ENCODE results near the gene RAVER1. TPM values are rescaled to one million over a fixed set of nuclear protein-coding genes. Genes with fewer than 3 reads are reported as not detected.

Gene RAVER1
- total and polyA plus RNA-seq, 2 of the 8 experiments (the other 6 are each of a cell fraction or from before 2014, with no cell fraction given): 5.7 to 70.5 TPM

DNA sequence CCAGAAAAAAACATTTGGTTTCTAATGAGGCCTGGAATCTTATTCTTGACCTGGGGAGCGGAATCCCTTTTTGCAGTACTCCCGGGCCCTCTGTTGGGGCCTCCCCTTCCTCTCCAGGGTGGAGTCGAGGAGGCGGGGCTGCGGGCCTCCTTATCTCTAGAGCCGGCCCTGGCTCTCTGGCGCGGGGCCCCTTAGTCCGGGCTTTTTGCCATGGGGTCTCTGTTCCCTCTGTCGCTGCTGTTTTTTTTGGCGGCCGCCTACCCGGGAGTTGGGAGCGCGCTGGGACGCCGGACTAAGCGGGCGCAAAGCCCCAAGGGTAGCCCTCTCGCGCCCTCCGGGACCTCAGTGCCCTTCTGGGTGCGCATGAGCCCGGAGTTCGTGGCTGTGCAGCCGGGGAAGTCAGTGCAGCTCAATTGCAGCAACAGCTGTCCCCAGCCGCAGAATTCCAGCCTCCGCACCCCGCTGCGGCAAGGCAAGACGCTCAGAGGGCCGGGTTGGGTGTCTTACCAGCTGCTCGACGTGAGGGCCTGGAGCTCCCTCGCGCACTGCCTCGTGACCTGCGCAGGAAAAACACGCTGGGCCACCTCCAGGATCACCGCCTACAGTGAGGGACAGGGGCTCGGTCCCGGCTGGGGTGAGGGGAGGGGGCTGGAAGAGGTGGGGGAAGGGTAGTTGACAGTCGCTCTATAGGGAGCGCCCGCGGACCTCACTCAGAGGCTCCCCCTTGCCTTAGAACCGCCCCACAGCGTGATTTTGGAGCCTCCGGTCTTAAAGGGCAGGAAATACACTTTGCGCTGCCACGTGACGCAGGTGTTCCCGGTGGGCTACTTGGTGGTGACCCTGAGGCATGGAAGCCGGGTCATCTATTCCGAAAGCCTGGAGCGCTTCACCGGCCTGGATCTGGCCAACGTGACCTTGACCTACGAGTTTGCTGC, 46.3 kb downstream of the RAVER1 start, which contains the start of gene ICAM4:
Gene ICAM4 (plus strand): TSS at position 153 of the 935 bp plus-strand sequence. CDS start 58 bp downstream, at position 211.
- Histone ChIP-seq H2BK5ac (ENCODE audit: low read depth, low read length) (no peak within 1 kb of the TSS), H4K5ac (ENCODE audit: insufficient read length, low read depth, low read length) (no peak within 1 kb of the TSS), H2BK12ac (ENCODE audit: low read depth, low read length) (peak within 1 kb of the TSS; percentile 50; the same call in 1 of the 2 replicates), H3K79me2 (ENCODE audit: control insufficient read depth in 1 of 2, insufficient read depth in 2 of 2, low read length in 2 of 2) (no peaks in the 10 kb centered on the region), H3K27ac (ENCODE audit: low read depth, low read length) (no peak within 1 kb of the TSS), H4K91ac (replicated peaks; ENCODE audit: insufficient read length, low read length) (no peak within 1 kb of the TSS), H4K8ac (ENCODE audit: extremely low read depth, insufficient read depth, low read length) (peak within 1 kb of the TSS; percentile 30; the same call in 1 of the 2 replicates), H3K36me3 (ENCODE audit: control insufficient read depth in 2 of 4, insufficient read depth in 4 of 4, low read length in 3 of 4) (no peaks in the 10 kb centered on the region), H3K56ac (replicated peaks; ENCODE audit: insufficient read length, low read depth, low read length) (no peak within 1 kb of the TSS), H3K9ac (replicated peaks in 1 of 4; ENCODE audit: extremely low read depth in 1 of 4, low read depth in 3 of 4, low read length in 3 of 4) (no peak within 1 kb of the TSS; a peak in 2 of 7 replicates), H2AFZ (ENCODE audit: low read length) (peak within 1 kb of the TSS; percentile 72; the same call in 1 of the 2 replicates), H3K4me3 (ENCODE audit: extremely low read depth in 1 of 4, insufficient read depth in 2 of 4, low read depth in 3 of 4, low read length in 4 of 4) (peak within 1 kb of the TSS; percentile 20 to 63 (median 34)), H3K23ac (ENCODE audit: insufficient read length) (no peak within 1 kb of the TSS), H2AK5ac (ENCODE audit: low read depth, low read length) (no peak within 1 kb of the TSS; the same call in 1 of the 2 replicates), H3K9me3 (ENCODE audit: insufficient read depth in 2 of 2, low read depth in 1 of 2, low read length in 1 of 2) (no peaks in the 10 kb centered on the region), H3K4me1 (replicated peaks in 1 of 4; ENCODE audit: control insufficient read depth in 3 of 4, insufficient read depth in 4 of 4, low read length in 3 of 4) (peaks cover 0 to 38% (median 21%) of the 10 kb centered on the region in 4 experiments; a peak in 6 of 7 replicates), H3K4me2 (ENCODE audit: insufficient read depth in 1 of 2, low read depth in 2 of 2, low read length in 2 of 2) (peak within 1 kb of the TSS; percentile 81 to 85), H4K20me1 (replicated peaks in 1 of 2; ENCODE audit: control insufficient read depth in 1 of 2, insufficient read depth in 2 of 2, low read length in 2 of 2) (peaks cover 0 to 11% of the 10 kb centered on the region in 2 experiments), H3K14ac (ENCODE audit: insufficient read length) (no peak within 1 kb of the TSS), H3K23me2 (ENCODE audit: low read depth, low read length) (peaks cover 24% of the 10 kb centered on the region; the same call in 1 of the 2 replicates), H3K79me1 (ENCODE audit: low read depth, low read length) (no peaks in the 10 kb centered on the region), H3K27me3 (replicated peaks in 1 of 4; ENCODE audit: control insufficient read depth in 3 of 4, extremely low read depth in 1 of 4, insufficient read depth in 3 of 4, low read length in 3 of 4) (peaks cover 33 to 53% (median 44%) of the 10 kb centered on the region in 4 experiments), H2BK120ac (replicated peaks; ENCODE audit: low read depth, low read length) (no peak within 1 kb of the TSS), H3K4ac (replicated peaks; ENCODE audit: insufficient read length, low read depth, low read length) (peak within 1 kb of the TSS; percentile 19), H2BK15ac (ENCODE audit: low read length) (peak within 1 kb of the TSS; percentile 46; the same call in 1 of the 2 replicates), H3K18ac (ENCODE audit: extremely low read depth, low read length) (no peak within 1 kb of the TSS; the same call in 1 of the 2 replicates), H2BK20ac (ENCODE audit: low read length) (0 out of 2 replicates have a peak within 1 kb of the TSS, but pooled peaks have one; percentile 72)
- ChIA-PET CTCF (ENCODE audit: partially characterized antibody) (interaction anchor here (0.7 to 11.6 kb wide), 15 partner anchors 9 to 118 kb away, joined by 3 to 94 read pairs (median 4); partner anchors contain the start of genes ICAM1 and TYK2), POLR2A (ENCODE audit: partially characterized antibody) (interaction anchor here (0.7 to 3.4 kb wide), 7 partner anchors 9 to 171 kb away, joined by 3 to 16 read pairs (median 7); partner anchors contain the start of genes FDX2, ICAM1 and RAVER1)
- 7% methylated on average over 47 of the region's 59 CpGs; no CpG with 5 or more reads in 1 of the 2 experiments for WGBS, 2 experiments (ENCODE audit: extremely low coverage in 1 of 2, insufficient coverage in 1 of 2, insufficient read length in 1 of 2, insufficient replicate concordance in 2 of 2, low coverage in 1 of 2, low lambda C conversion rate in 2 of 2, missing lambda C conversion rate in 1 of 2)
- FAIRE-seq: no peak
- DNase-seq (ENCODE audit: low read depth in 1 of 2, low spot score in 2 of 2): peak in 1 of 2 experiments; percentile 80
- TF ChIP-seq KDM4A (IDR thresholded peaks at IDR 0.05; ENCODE audit: low read depth, low read length, severe bottlenecking) (peak; percentile 78), SAP30 (IDR thresholded peaks at IDR 0.05; ENCODE audit: insufficient read depth, insufficient replicate concordance, low read length) (no peak), SP4 (IDR thresholded peaks at IDR 0.05; ENCODE audit: low read length) (0 out of 2 replicates have a peak, but pooled peaks have one; percentile 22), RBBP5 (IDR thresholded peaks at IDR 0.05; ENCODE audit: borderline replicate concordance, low read depth, low read length) (peak; percentile 49; the same call in 1 of the 2 replicates), SIN3A (conservative IDR thresholded peaks at IDR 0.05 in 1 of 2, IDR thresholded peaks at IDR 0.05 in 1 of 2; ENCODE audit: low read depth in 1 of 2, low read length in 2 of 2) (peak in 1 of 2 experiments; percentile 19; a peak in 1 of 4 replicates), CBX5 (IDR thresholded peaks at IDR 0.05; ENCODE audit: low read depth, low read length) (no peak)
- TF ChIP-seq, protein P1, sequence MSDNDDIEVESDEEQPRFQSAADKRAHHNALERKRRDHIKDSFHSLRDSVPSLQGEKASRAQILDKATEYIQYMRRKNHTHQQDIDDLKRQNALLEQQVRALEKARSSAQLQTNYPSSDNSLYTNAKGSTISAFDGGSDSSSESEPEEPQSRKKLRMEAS (IDR thresholded peaks at IDR 0.05): peak; percentile 86
- TF ChIP-seq, protein P2, sequence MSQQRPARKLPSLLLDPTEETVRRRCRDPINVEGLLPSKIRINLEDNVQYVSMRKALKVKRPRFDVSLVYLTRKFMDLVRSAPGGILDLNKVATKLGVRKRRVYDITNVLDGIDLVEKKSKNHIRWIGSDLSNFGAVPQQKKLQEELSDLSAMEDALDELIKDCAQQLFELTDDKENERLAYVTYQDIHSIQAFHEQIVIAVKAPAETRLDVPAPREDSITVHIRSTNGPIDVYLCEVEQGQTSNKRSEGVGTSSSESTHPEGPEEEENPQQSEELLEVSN (IDR thresholded peaks at IDR 0.05): peak; percentile 85

All from H1 (cell line).